ENCODE data around the gene SYNE3. TPM values are rescaled to one million over a fixed set of nuclear protein-coding genes. Genes with fewer than 3 reads are reported as not detected.

Gene SYNE3
- total and polyA plus RNA-seq, 9 of the 15 experiments (the other 6 are each of a cell fraction or from before 2014, with no cell fraction given) = 0.04 to 3.1 (median 0.55) TPM

DNA sequence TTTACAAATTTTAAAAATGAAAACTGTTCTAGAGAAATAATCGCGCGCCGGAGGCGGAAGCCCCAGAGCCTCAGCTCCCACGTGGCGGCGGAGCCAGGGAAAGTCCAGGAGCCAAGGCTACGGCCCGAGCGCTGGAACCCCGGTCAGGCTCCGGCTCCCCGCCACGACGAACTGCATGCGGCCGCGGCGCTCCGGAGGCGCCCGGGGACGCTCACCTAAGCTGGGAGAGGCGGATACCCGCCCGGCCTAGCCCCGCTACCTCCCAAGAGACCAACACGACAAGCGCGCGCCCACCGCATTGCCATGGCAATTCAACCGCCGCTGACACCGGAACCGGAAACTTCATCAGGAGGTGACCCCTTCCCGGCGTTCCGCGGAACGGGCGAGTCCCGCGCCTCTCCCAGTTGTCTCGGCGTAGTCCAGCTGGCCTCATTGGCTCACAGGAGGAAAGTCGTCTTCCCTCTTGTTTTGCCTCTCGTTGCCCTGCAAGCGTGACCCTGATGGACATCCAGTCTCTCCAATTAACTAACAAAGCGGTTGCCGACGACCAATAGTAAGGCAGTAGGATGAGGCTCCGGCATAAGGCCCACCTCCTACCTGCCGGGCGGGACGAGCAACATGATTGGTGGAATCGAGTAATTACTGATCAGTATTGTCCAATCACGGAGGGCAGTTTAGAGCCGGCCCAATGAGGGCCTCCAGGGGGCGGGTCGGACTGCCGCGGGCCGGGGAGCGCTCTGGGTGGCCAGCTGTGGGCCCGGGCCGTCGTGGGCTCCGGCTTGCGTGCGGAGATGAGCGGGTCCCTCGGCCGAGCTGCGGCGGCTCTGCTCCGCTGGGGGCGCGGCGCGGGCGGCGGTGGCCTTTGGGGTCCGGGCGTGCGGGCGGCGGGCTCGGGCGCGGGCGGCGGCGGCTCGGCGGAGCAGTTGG is 18.1 kb upstream of the SYNE3 start, which contains the start of gene GLRX5 (continued):
- TF ChIP-seq KLF10 (CRISPR knock-in tag; IDR thresholded peaks at IDR 0.05) (no peak), ASH1L (IDR thresholded peaks at IDR 0.05; ENCODE audit: borderline replicate concordance, low read depth, partially characterized antibody) (peak; percentile 98), C11orf30 (IDR thresholded peaks at IDR 0.05; ENCODE audit: low read depth) (peak; percentile 78), ATF1 (CRISPR knock-in tag; IDR thresholded peaks at IDR 0.05) (no peak), ATF1 (tag; IDR thresholded peaks at IDR 0.05) (peak; percentile 87), TAF1 (IDR thresholded peaks at IDR 0.05; ENCODE audit: control insufficient read depth, extremely low read depth, insufficient read depth, low read length, severe bottlenecking) (peak; percentile 54), SP2 (IDR thresholded peaks at IDR 0.05; ENCODE audit: extremely low read depth, low read depth, low read length, poor library complexity, severe bottlenecking) (peak; percentile 87), RFX1 (IDR thresholded peaks at IDR 0.05) (peak; percentile 95), HNRNPK (IDR thresholded peaks at IDR 0.05; ENCODE audit: low read depth, low read length, poor library complexity, severe bottlenecking) (no peak), SP1 (CRISPR knock-in tag; IDR thresholded peaks at IDR 0.05) (peak; percentile 78), GABPB1 (CRISPR knock-in tag; IDR thresholded peaks at IDR 0.05) (peak; percentile 97), HIVEP1 (CRISPR knock-in tag; IDR thresholded peaks at IDR 0.05) (no peak), POLR2B (IDR thresholded peaks at IDR 0.05; ENCODE audit: low read depth, partially characterized antibody) (peak; percentile 23)
